Measurements from ENCODE around the gene TEX14. TPM values are rescaled to one million over a fixed set of nuclear protein-coding genes. Genes with fewer than 3 reads are reported as not detected.

TEX14 gene
- total RNA-seq, 4 donors from 2014 or later = 0.13 TPM; not detected in 3

GRCh38 chr17:58580671-58581070 lies 111.2 kb downstream of the TEX14 start:
- H3K36me3 ChIP-seq = no peaks in the 10 kb centered on the region
- H3K4me3 ChIP-seq = no peak overlapping the region
- no peaks in the 10 kb centered on the region for H3K4me1 ChIP-seq
- no peaks in the 10 kb centered on the region for H3K9me3 ChIP-seq
- H3K27ac ChIP-seq = no peak overlapping the region
- no peaks in the 10 kb centered on the region for H3K27me3 ChIP-seq
- no peak for DNase-seq
- TF ChIP-seq CTCF (IDR thresholded peaks at IDR 0.05) = no peak
- TF ChIP-seq POLR2A (IDR thresholded peaks at IDR 0.05) = no peak

GRCh38 chr17:58577696-58578095 lies 114.1 kb downstream of the TEX14 start:
- peak in 2 of 3 donors; percentile 41 to 76 for DNase-seq
- no peaks in the 10 kb centered on the region for H3K36me3 ChIP-seq
- no peak for TF ChIP-seq POLR2A (IDR thresholded peaks at IDR 0.05)
- TF ChIP-seq CTCF (IDR thresholded peaks at IDR 0.05) = peak in 5 of 6 experiments; percentile 37 to 60 (median 42)
- no peak overlapping the region for H3K4me3 ChIP-seq
- H3K4me1 ChIP-seq = no peaks in the 10 kb centered on the region
- no peak overlapping the region for H3K27ac ChIP-seq
- H3K9me3 ChIP-seq = no peaks in the 10 kb centered on the region
- H3K27me3 ChIP-seq = no peaks in the 10 kb centered on the region

GRCh38 chr17:58576679-58577367 lies 115.0 kb downstream of the TEX14 start:
- TF ChIP-seq POLR2A (IDR thresholded peaks at IDR 0.05) = no peak
- TF ChIP-seq CTCF (IDR thresholded peaks at IDR 0.05) = no peak

GRCh38 chr17:58575511-58575910 lies 116.3 kb downstream of the TEX14 start:
- Histone ChIP-seq H3K4me3 (no peak overlapping the region), H3K36me3 (no peaks in the 10 kb centered on the region), H3K27ac (no peak overlapping the region), H3K9me3 (no peaks in the 10 kb centered on the region), H3K27me3 (no peaks in the 10 kb centered on the region), H3K4me1 (no peaks in the 10 kb centered on the region)
- TF ChIP-seq POLR2A (IDR thresholded peaks at IDR 0.05) (no peak), CTCF (IDR thresholded peaks at IDR 0.05) (no peak)
- no peak for DNase-seq

More at GRCh38 chr17:58576679-58577367, 115.0 kb downstream of the TEX14 start:
- Histone ChIP-seq H3K27ac (no peak overlapping the region), H3K27me3 (no peaks in the 10 kb centered on the region), H3K4me1 (no peaks in the 10 kb centered on the region), H3K4me3 (no peak overlapping the region), H3K9me3 (no peaks in the 10 kb centered on the region), H3K36me3 (no peaks in the 10 kb centered on the region)
- DNase-seq = no peak

- H3K4me3 ChIP-seq = no peak overlapping the region
- TF ChIP-seq POLR2A (IDR thresholded peaks at IDR 0.05) (no peak), CTCF (IDR thresholded peaks at IDR 0.05) (no peak)
- H3K4me1 ChIP-seq = no peaks in the 10 kb centered on the region
- no peak overlapping the region for H3K27ac ChIP-seq
- no peak for DNase-seq
- no peaks in the 10 kb centered on the region for H3K36me3 ChIP-seq
- no peaks in the 10 kb centered on the region for H3K9me3 ChIP-seq
- no peaks in the 10 kb centered on the region for H3K27me3 ChIP-seq
Observed at GRCh38 chr17:58574025-58574424, 117.8 kb downstream of the TEX14 start.
